T follicular helper cell (primary cell): Measurements from ENCODE around the gene CDC42BPB.

Experiments used
- DNase-seq: peaks from one replicate; pipeline ENCODE4 v3.0.0-alpha.2; 2020; ENCODE audit warnings: low read depth

CDC42BPB gene

GRCh38 chr14:102913341-102914211, 143.8 kb downstream of the CDC42BPB start:
- no peak for DNase-seq

- no peak for DNase-seq
Observed at GRCh38 chr14:102911991-102912761, 145.2 kb downstream of the CDC42BPB start.

DNA sequence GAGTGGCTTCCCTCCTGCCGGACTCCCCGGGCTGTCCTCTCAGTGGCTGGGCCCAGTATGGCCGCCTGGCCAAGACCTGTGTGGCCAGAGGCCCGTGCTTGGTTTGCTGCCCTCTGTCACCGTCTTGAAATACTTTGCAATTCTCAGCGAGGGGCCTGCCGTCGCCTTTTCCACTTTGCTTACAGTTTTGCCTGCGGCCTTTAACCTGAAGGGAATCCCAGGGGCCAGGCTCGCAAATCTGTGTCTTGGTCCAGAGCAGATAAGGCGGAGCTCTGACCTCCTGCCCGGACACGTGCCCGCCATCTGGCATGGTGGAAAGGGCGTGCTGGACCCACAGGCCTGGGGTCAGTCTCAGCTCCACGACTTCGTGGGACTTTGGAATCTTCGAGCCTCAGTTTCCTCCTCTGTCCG, 145.8 kb downstream of the CDC42BPB start:
- no peak for DNase-seq

DNA sequence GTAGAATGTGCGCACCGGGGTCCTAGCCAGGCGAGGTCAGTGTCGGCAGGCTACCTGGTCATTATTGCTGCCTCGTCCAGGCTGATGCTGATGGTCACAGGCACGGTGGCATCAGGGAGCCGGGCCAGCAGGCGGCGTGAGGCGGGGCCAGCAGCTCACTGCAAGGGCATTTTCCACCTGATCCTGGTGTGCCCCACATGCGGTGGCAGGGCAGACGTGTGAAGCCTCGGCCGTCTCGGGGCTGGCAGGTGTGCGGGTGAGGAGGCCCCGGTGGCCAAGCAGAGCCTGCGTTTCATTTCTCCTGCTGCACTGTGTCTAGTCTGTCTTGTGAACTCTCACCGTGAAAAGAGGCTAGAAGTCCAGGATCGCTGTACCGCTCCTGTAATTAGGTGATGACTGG, 146.9 kb downstream of the CDC42BPB start:
- no peak for DNase-seq

- no peak for DNase-seq
Observed at GRCh38 chr14:102909911-102910310, 147.4 kb downstream of the CDC42BPB start.

DNA sequence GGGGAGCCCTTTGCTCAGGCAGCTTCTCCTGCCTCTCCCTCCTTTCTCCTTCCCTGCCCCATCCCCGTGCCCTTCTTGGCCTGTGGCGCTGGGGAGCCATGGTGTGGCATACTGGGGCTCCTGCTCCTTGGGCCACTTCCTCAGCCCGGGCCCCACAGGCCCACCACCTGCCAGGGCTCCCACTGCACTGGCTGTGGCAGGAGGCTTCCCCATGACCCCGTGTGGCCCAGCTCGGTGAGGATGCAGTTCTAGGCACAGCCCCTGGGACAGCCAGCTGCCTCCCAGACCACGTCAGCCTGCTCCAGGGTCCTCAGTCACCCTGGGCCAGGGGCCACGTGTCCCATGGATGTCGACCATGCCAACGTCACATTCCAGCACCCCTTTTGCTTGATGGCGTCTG, 147.9 kb downstream of the CDC42BPB start:
- DNase-seq = no peak

DNA sequence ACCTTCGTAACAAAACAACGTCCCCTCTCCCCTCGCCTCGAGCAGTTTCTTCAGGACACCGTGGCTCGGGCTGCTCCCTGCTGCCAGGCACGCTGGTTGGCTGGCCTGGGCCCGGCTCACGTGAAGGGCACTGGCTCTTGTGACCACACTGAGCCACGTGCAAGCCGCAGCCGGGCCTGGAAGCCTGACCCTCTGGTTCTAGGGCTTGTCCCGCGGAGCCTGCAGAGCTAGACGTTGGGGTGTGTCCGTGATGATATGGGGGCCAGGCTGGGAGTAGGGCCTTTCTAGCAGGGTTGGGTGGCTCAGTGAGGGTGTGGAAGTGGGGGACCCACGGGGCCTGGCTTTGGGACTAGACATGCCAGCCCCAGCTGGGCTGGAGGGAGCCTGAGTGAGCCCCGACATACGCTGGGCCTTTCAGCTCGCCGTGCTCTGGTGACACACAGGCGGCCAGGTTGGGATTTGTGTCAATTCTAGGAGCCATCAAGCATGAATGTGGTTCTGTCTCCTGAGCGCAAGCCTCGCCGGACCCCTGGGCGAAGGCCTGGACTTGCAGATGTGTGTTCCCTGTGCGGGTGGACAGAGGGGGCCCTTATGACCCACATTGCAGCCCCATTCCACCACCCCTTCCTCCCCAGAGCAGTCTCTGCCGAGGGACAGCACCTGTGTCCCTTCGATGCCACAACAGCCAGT, 148.4 kb downstream of the CDC42BPB start:
- no peak for DNase-seq

DNA sequence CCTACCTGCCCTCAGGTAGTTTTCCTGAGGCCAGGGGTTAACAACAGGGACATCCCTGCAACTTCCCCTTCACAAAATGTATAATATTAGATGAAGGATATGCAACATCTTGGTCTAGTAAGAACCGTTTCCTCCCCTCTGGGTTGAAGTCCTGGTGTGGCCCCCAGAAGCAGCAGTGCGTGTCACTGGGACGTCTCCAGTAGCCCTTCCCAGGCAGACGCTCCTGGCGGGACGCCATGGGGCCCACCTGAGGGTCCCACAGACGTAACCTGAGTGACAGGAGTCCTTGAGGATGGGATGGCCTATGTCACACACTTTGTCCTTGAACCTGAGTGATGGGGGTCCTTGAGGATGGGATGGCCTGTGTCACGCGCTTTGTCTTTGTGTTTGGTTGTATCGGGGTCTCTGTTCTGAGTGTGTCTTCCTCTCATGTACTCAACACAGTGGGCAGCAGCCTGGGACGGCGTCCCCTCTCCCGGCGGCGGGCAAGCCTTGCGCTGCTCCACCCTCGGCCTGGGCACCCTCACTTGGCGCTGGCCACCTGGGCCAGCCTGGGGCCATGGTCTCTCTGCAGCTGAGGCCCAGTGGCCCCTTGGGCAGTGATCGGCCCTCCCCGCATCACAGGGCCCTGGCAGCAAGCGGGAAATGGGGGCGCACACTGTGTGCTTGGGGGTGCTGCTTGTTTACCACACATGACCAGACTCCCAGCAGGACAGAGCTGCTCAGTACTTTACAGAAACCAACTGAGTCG, 149.2 kb downstream of the CDC42BPB start:
- DNase-seq = no peak

DNA sequence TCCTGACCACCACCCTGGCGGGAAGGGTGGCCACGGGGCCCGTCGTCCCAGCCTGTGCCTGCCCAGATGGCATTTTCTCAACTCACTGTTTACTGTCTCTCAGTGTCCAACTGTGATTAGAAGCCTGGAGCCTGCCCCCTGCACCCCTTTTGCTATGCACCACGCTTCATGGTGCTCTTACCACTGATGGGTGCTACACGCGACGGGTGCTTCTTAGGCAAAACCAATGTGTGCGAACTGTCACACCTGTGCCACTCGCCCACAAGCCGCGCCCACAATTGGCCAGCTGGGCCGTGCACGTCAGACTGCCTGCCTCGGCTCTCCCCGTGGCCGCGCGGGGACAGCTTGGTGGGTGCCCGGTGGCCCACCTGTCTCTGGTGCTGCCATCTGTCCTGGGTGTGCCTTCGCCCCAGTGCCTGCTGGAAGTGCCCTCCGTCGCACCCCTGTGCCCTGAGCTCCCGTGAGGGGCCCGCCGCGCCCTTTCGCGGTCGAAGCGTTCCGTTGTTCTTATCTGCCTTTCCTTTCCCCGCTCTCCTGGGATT, 150.0 kb downstream of the CDC42BPB start:
- DNase-seq = no peak

DNA sequence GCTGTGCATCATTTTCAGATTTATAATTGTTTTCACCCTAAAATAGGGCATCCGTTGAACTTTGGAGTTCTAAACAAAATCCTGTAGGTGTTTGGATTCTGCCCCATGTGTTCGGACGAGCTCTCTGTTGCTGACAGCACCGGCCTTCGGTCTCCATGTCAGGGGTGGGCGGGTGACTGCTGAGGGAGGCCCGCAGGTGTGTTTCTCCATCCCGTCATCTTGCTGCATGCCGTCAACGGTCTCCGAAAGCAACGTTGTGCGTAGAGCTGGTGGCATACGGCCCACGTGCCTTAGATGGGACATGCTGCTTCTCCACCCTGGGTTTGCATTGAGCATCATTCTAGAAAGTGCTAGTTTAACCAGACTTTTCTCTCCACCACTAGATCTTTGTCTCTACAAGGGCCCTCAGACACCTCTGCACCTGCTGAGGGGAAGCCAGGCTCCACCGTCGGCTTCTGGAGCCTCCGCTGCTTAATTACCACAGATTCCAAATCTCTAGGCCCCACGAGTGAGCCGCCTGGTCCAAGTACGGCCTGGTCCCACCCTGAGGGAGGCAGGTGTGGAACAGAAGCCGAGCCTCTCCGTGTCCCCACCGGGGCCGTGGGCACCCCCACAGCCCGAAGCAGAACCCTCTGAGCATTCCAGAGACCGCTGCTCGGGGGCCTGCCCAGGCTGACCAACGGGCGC, 150.6 kb downstream of the CDC42BPB start:
- no peak for DNase-seq

DNA sequence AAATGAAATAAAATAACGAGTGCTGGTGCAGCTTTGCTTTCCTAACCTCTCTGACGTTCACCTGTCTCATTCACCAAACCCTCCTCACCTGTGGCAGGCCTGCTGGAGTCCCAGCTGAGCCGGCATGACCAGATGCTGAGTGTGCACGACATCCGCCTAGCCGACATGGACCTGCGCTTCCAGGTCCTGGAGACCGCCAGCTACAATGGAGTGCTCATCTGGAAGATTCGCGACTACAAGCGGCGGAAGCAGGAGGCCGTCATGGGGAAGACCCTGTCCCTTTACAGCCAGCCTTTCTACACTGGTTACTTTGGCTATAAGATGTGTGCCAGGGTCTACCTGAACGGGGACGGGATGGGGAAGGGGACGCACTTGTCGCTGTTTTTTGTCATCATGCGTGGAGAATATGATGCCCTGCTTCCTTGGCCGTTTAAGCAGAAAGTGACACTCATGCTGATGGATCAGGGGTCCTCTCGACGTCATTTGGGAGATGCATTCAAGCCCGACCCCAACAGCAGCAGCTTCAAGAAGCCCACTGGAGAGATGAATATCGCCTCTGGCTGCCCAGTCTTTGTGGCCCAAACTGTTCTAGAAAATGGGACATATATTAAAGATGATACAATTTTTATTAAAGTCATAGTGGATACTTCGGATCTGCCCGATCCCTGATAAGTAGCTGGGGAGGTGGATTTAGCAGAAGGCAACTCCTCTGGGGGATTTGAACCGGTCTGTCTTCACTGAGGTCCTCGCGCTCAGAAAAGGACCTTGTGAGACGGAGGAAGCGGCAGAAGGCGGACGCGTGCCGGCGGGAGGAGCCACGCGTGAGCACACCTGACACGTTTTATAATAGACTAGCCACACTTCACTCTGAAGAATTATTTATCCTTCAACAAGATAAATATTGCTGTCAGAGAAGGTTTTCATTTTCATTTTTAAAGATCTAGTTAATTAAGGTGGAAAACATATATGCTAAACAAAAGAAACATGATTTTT, 151.9 kb downstream of the CDC42BPB start:
- DNase-seq = no peak

DNA sequence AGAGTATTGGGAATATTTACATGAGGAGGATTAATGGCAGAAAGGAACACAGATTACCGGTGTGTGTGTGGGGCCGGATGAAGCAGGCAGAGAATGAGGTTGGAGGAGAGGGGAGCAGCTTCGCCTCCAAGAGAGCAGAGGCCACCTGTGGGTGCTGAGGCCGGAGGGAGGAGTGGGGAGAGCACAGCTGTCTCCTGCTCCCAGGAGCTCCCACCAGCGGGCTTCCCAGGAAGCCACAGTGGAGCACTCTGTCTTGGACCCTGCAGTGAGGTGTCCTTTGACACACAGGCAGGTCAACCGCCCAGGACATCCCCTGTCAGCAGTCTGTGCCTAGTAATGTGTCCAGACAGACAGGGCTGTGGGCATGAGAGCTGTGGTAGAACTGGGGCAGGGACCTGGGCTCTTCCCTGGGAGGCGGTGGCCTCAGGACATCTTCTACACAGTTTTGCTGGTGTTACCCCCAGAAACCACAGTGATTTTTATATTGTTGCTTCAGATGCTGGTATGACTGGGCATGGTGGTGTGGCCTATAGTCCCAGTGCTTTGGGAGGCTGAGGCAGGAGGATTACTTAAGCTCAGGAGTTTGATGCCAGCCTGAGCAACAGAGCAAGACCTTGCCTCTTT, 153.3 kb downstream of the CDC42BPB start:
- no peak for DNase-seq

GRCh38 chr14:102903248-102903888, 154.0 kb downstream of the CDC42BPB start:
- no peak for DNase-seq

DNA sequence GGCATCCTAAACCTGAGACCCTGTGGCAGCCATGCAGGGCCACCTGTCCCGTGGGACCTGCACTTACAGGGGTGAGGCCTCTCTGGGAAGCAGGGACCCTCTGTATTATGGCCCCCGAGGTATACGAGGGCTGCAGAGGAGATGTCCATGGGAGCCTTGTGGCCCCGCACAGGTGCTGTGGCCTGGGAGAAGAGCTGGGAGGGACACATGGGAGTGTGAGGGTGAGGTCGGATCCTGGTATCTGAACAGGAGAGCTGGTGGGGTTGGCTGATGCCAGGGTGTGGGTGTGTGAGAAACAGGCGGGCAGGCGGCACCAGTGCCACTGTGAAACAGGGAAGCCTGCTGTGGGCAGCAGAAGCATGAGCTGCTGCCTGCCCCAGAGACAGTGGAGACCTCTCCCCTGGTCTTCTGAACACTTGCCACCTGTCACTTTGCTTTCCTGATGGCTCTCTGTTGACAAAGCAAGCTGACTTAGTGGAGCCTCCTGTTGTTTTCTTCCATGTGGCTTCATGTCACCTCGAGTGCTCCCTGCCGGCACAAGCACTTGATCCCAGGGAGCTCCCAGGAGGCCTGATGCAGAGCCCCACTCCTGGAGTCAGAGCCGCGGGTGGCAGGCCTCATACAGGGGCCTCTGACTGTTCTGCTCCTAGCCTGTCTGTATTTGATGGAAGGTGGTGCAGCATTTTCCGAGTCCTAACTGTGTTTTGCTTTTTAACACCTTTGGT, 154.7 kb downstream of the CDC42BPB start:
- DNase-seq = no peak

DNA sequence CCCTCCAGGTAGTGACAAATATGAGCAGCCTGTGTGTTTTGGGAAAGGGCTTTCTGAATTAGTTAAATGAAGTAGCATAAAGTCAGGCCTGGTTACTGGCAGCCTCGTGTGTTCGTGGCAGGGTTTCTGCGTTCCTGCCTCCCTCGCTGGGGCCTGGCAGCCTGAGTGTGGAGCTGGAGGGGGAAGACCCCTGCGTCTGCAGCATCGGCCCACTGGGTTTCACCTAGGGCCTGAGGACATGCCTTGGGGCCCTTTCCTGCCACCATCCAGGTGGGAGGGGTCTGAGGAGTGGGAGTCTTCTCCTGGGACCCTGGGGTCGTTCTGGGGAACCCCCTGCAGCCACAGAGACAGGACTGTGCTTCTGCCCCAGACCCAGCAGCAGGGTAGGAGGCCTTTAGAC, 155.3 kb downstream of the CDC42BPB start:
- no peak for DNase-seq

DNA sequence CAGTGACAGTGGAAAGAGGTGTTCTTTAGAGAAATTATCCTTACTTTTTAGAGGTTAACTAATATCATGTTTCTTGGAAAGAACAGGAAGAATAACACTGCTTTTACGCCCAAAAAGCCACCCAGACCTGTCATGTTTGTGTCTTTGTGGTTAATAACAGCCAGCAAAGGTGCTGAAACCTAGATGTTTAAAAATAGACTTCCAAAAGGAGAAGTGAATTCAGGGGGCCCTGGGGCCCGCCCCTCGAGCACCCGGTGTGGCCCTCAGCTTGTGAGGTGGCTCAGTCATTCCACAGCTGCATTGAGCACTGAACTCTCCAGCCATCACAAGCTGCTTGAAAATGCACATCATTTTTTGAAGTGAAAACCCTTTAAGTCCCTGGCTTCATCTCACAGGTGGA, 155.7 kb downstream of the CDC42BPB start:
- no peak for DNase-seq

DNA sequence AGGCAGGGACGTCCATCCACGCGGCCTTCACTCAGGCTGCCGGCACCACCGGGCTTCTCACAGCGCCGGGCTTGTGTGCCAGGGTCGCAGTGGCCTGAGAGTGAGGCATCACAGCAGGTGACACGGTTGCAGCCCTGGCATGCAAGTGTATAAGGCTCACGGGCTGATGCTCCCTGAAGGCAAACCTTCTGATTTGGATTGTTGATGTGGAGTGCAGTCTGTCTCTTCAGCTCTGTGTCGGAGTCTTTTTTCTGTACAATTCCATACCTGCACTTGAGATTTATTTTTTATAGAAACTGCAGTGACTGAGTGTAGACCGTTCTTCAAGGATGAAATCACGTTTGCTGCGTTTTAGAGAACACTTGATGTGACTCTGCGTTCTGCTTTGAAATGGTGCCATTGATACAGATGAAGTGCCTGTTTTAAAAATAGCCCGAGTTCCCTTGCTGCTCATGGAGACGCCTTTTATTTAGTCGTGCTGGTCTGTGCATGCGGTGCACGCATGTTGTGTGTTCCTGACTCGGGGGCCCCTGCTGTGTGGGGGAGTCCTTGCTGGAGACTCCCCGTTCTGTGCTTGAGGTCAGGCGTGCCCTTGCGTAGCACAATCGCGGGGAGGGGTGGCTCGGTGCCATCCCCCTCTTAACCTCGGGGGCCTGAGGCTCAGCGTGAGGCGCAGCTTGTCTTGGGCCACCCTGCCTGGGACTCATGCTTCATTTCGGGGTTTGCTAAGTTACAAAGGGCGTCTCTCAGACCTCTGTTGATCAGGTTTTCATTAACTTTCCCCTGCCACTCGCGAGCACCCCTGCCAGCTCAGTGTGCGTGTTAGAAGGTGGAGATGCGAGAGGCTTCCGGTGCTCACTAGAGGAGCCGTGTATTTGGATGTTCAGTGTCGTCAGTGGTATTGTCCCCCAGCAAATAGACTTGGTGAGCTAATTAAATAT, 156.4 kb downstream of the CDC42BPB start:
- DNase-seq = no peak
